GM12878 (cell line): ENCODE measurements around the gene CPLX1. TPM values are rescaled to one million over a fixed set of nuclear protein-coding genes. Genes with fewer than 3 reads are reported as not detected.
"Not testable (repeated sequence)": the region's sequence is repeated elsewhere in the genome, so short reads cannot be mapped to it uniquely, and the experiment has no call there.

Experiments
- ATAC-seq: fragments of 200-7000 bp; cut with Tn5 transposase; 3 replicates; pipeline ENCODE4 v1.9.1; 2020; ENCODE audit warnings: mild to moderate bottlenecking, moderate library complexity
- BruUV-seq: library from RNA; stranded (reverse); fragments of 400-500 nt; replicated peaks from 2 replicates; lab custom pipeline; 2021; lab: Mats Ljungman, UMichigan
- CTCF ChIA-PET: fragments of 300-600 bp; sonication (Branson Sonifier 250); formaldehyde crosslinking; extraction: SDS; loops from one replicate; lab custom pipeline; 2021; ENCODE audit warnings: inconsistent platforms; lab: Yijun Ruan, JAX
- POLR2A ChIA-PET: fragments of 350-600 bp; formaldehyde crosslinking; extraction: SDS; loops from one replicate; lab custom pipeline; 2021; ENCODE audit warnings: inconsistent platforms; lab: Charles Lee
- RAD21 ChIA-PET: fragments of 300-600 bp; sonication (Branson Sonifier 250); formaldehyde crosslinking; loops from one replicate; lab custom pipeline; 2023; ENCODE audit warnings: antibody characterized with exemption; ENCODE audit not compliant: unreplicated experiment; lab: Charles Lee
- SMC1A ChIA-PET: fragments of 300-600 bp; sonication (Branson Sonifier 250); formaldehyde crosslinking; loops from one replicate; lab custom pipeline; 2023; ENCODE audit not compliant: unreplicated experiment, uncharacterized antibody; lab: Charles Lee
- DNase-seq: peaks from one replicate; pipeline ENCODE4 v3.0.0-alpha.2; 2011; ENCODE audit warnings: low read depth, low spot score
- FAIRE-seq: peaks from 3 replicates; lab custom pipeline; 2011; peaks lifted over from hg19 to GRCh38; lab: Jason Lieb, UNC
- H2AFZ ChIP-seq: 2 replicates; pipeline ENCODE4 v1.6.0; 2011; ENCODE audit warnings: low read depth, low read length, control low read depth; ENCODE audit not compliant: control insufficient read depth
- H3K27ac ChIP-seq: 2 replicates; pipeline ENCODE4 v1.5.1; 2011; ENCODE audit warnings: control low read depth; ENCODE audit not compliant: control insufficient read depth, insufficient read depth
- H3K27me3 ChIP-seq, 2 experiments: replicated peaks in 1 of 2; 2 replicates each; pipeline versions ENCODE4 v1.6.0 to v1.6.1; 2011; ENCODE audit warnings: low read length in 1 of 2; ENCODE audit not compliant: control insufficient read depth in 2 of 2, insufficient read depth in 2 of 2
- H3K36me3 ChIP-seq, 2 experiments: 2 replicates each; pipeline ENCODE4 v1.5.1; 2011; ENCODE audit warnings: low read length in 1 of 2; ENCODE audit not compliant: control insufficient read depth in 2 of 2, insufficient read depth in 2 of 2
- H3K4me1 ChIP-seq: 2 replicates; pipeline ENCODE4 v1.6.1; 2011; ENCODE audit warnings: mild to moderate bottlenecking, low read length, moderate library complexity, mixed read lengths; ENCODE audit not compliant: control insufficient read depth, insufficient read depth
- H3K4me2 ChIP-seq: 2 replicates; pipeline ENCODE4 v1.6.0; 2011; ENCODE audit warnings: control low read depth; ENCODE audit not compliant: control insufficient read depth, insufficient read depth
- H3K4me3 ChIP-seq: fragments of 200-600 bp; sonication (generic); 2 replicates; pipeline ENCODE4 v1.5.1; 2016
- H3K79me2 ChIP-seq: 2 replicates; pipeline ENCODE4 v1.6.0; 2011; ENCODE audit warnings: low read length; ENCODE audit not compliant: control insufficient read depth, insufficient read depth
- H3K9ac ChIP-seq: 2 replicates; pipeline ENCODE4 v1.8.0; 2011; ENCODE audit warnings: low read length, control low read depth, mixed read lengths; ENCODE audit not compliant: control insufficient read depth, insufficient read depth
- H3K9me3 ChIP-seq: replicated peaks from 3 replicates; pipeline ENCODE4 v1.5.1; 2011; ENCODE audit warnings: mild to moderate bottlenecking, low read length; ENCODE audit not compliant: control insufficient read depth, insufficient read depth
- H4K20me1 ChIP-seq: 2 replicates; pipeline ENCODE4 v1.6.0; 2011; ENCODE audit not compliant: control insufficient read depth, insufficient read depth
- KLF5 ChIP-seq: fragments of 450-650 bp; IDR thresholded peaks from 2 replicates; pipeline ENCODE4 v1.6.1; 2014; ENCODE audit warnings: mild to moderate bottlenecking; ENCODE audit not compliant: partially characterized antibody
- WGBS: methylation state at CpG from one replicate; pipeline ENCODE4 v1.1.6; 2016; ENCODE audit warnings: low lambda C conversion rate; ENCODE audit not compliant: insufficient replicate concordance, insufficient coverage; ENCODE audit errors: missing lambda C conversion rate; 5-methylcytosine and 5-hydroxymethylcytosine counted together
- in situ Hi-C: fragments of 300-500 bp; cut with MboI; formaldehyde crosslinking; loops from 9 replicates; pipeline ENCODE4 v1.14.3; 2018; ENCODE audit warnings: mixed read lengths
- intact Hi-C: fragments of 100-400 bp; cut with micrococcal nuclease; formaldehyde crosslinking; loops from one replicate; pipeline ENCODE4 v1.14.2; 2022; ENCODE audit not compliant: unreplicated experiment
- polyA plus RNA-seq, 11 experiments: library from polyadenylated mRNA; depleted of rRNA in 4 of 11; unstranded in 6 of 11; stranded (reverse) in 5 of 11; fragments of >200 nt; fragmentation: Nextera tagmentation in 4 of 11; fragmentation: Illumina TruSeq in 1 of 11; extraction: Ambion mirVana in 4 of 11; extraction: Trizol in 1 of 11; gene quantifications; 1 replicate in 1 of 11; 2 replicates in 10 of 11; pipeline versions ENCODE4 v1.2.1 to v1.2.3, GENCODE V29; 2011 to 2016; ENCODE audit warnings: inconsistent platforms in 2 of 11, missing spikeins in 2 of 11, low read depth in 1 of 11
- total RNA-seq, 4 experiments: library from RNA; depleted of rRNA in 3 of 4; stranded (reverse); fragments of >200 nt in 3 of 4; fragmentation: Illumina TruSeq in 1 of 4; extraction: Trizol in 1 of 4; gene quantifications; 2 replicates each; pipeline versions ENCODE4 v1.2.1 to v1.2.3, GENCODE V29; 2013 to 2021
- TF ChIP-seq, protein P1 (sequence below): fragments of 450-650 bp; IDR thresholded peaks from 2 replicates; pipeline ENCODE4 v1.6.1; 2017; ENCODE audit warnings: mild to moderate bottlenecking, moderate library complexity

CPLX1 gene
- total and polyA plus RNA-seq, 10 of the 15 experiments (the other 5 are each of a cell fraction or from before 2014, with no cell fraction given): 0.04 to 1.2 (median 0.13) TPM; not detected in 5

DNA sequence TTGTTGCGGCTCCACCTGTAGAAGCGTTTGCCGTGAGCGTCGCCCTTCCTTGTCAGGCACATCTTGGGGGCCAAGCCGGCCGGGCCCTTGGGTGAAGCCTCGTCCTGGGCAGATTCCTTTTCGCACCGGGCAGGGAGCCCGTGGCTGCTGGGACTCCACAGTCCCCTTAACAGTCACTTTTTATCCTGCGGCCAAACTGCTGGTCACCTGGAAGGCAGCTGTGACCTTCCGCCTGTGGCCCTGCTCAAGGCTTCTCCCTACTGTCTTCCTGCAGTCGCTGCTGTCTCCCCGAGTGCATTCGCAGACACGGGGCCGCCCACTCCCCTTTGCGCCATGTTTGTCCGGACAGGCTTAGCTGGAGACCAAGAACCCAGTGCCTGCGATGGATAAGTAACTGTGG, 65.3 kb downstream of the CPLX1 start (continued):
- TF ChIP-seq, protein P1, sequence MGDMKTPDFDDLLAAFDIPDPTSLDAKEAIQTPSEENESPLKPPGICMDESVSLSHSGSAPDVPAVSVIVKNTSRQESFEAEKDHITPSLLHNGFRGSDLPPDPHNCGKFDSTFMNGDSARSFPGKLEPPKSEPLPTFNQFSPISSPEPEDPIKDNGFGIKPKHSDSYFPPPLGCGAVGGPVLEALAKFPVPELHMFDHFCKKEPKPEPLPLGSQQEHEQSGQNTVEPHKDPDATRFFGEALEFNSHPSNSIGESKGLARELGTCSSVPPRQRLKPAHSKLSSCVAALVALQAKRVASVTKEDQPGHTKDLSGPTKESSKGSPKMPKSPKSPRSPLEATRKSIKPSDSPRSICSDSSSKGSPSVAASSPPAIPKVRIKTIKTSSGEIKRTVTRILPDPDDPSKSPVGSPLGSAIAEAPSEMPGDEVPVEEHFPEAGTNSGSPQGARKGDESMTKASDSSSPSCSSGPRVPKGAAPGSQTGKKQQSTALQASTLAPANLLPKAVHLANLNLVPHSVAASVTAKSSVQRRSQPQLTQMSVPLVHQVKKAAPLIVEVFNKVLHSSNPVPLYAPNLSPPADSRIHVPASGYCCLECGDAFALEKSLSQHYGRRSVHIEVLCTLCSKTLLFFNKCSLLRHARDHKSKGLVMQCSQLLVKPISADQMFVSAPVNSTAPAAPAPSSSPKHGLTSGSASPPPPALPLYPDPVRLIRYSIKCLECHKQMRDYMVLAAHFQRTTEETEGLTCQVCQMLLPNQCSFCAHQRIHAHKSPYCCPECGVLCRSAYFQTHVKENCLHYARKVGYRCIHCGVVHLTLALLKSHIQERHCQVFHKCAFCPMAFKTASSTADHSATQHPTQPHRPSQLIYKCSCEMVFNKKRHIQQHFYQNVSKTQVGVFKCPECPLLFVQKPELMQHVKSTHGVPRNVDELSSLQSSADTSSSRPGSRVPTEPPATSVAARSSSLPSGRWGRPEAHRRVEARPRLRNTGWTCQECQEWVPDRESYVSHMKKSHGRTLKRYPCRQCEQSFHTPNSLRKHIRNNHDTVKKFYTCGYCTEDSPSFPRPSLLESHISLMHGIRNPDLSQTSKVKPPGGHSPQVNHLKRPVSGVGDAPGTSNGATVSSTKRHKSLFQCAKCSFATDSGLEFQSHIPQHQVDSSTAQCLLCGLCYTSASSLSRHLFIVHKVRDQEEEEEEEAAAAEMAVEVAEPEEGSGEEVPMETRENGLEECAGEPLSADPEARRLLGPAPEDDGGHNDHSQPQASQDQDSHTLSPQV: no peak
- no peak for TF ChIP-seq KLF5

DNA sequence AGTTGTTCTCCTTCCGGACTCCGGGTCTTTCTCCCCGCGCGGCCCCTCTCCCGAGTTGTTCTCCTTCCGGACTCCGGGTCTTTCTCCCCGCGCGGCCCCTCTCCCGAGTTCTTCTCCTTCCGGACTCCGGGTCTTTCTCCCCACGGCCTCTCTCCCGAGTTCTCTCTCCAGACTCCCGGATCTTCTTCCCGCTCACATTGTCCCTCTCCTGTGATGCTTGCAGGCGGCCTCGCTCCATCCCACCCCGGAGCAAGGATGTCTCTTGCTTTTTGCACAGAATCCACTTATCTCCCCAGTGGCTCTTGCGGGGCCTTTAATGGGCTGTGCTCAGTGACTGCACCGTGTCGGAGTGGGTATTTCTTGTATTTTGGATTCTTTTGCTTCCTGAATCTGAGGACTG, 66.1 kb downstream of the CPLX1 start:
- peaks cover 11 to 17% of the 10 kb centered on the region in 2 experiments for H3K36me3 ChIP-seq
- DNase-seq, POLR2A ChIA-PET, H2AFZ ChIP-seq, H3K79me2 ChIP-seq, H3K4me1 ChIP-seq, H3K27ac ChIP-seq, ATAC-seq, H3K27me3 ChIP-seq, H3K4me3 ChIP-seq, in situ Hi-C loops, H4K20me1 ChIP-seq, CTCF ChIA-PET, RAD21 ChIA-PET, H3K9ac ChIP-seq, BruUV-seq, H3K4me2 ChIP-seq, H3K9me3 ChIP-seq, SMC1A ChIA-PET, intact Hi-C loops, FAIRE-seq: not testable (repeated sequence)
- WGBS: 92% methylated on average over 11 of the region's 24 CpGs
